ENCODE measurements around the gene RHEX.

RHEX gene

GRCh38 chr1:206039046-206039973, 13.7 kb upstream of the RHEX start:
- H3K4me3 ChIP-seq (ENCODE audit: low read length): no peak overlapping the region
- no peak for TF ChIP-seq CTCF (IDR thresholded peaks at IDR 0.05; ENCODE audit: insufficient read depth, low read depth, low read length, missing control alignments)
- DNase-seq (ENCODE audit: low read depth): no peak

GRCh38 chr1:206040328-206040727, 12.6 kb upstream of the RHEX start:
- no peak for TF ChIP-seq CTCF (IDR thresholded peaks at IDR 0.05; ENCODE audit: insufficient read depth, low read depth, low read length, missing control alignments)
- H3K4me3 ChIP-seq (ENCODE audit: low read length): no peak overlapping the region
- DNase-seq (ENCODE audit: low read depth): no peak

- peak; percentile 84 for DNase-seq (ENCODE audit: low read depth)
- no peak overlapping the region for H3K4me3 ChIP-seq (ENCODE audit: low read length)
- TF ChIP-seq CTCF (IDR thresholded peaks at IDR 0.05; ENCODE audit: insufficient read depth, low read depth, low read length, missing control alignments): no peak
Measured at GRCh38 chr1:206041640-206042039, 11.3 kb upstream of the RHEX start.

DNA sequence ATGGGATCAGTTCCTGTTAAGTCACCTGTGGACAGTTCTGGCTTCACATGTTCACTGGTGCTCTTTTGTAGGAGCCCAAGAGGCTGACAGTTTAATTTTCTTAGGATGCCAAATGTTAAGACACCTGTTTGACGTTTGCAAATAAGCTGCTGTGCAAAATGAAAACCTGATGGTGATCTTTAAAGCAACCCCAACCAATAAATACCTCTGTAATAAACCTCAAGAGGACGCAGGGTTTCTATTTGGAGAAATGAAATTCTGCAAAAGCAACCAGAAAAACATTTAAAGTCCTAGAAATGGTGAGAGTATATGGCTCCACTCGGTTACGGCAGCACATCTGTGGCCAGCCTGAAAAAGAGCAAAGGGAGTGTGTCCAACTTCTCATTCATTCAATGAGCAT, 5.7 kb upstream of the RHEX start:
- H3K4me3 ChIP-seq (ENCODE audit: low read length): no peak overlapping the region
- no peak for TF ChIP-seq CTCF (IDR thresholded peaks at IDR 0.05; ENCODE audit: insufficient read depth, low read depth, low read length, missing control alignments)
- no peak for DNase-seq (ENCODE audit: low read depth)

DNA sequence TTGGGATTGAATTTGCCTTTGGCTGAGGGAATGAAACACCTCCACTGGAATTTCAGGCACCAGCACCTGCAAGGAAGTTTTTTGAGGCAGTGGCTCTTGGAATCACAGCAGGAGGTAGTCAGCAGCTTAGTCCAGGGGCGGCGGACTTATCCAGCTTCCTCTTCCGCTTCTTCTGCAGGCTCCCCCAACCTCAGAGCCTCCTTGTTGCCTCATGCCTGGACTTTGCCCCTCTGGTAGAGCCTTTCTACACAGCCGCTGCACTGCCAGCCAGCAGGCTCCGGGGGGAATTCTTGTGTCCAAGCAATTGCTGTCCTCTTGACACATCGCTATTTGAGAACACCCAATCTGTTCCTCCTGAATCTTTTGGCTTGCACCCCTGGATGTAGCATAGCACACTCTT, 4.4 kb upstream of the RHEX start:
- no peak for TF ChIP-seq CTCF (IDR thresholded peaks at IDR 0.05; ENCODE audit: insufficient read depth, low read depth, low read length, missing control alignments)
- DNase-seq (ENCODE audit: low read depth): no peak
- no peak overlapping the region for H3K4me3 ChIP-seq (ENCODE audit: low read length)

GRCh38 chr1:206049293-206049692, 3.7 kb upstream of the RHEX start:
- TF ChIP-seq CTCF (IDR thresholded peaks at IDR 0.05; ENCODE audit: insufficient read depth, low read depth, low read length, missing control alignments): no peak
- no peak for DNase-seq (ENCODE audit: low read depth)
- no peak overlapping the region for H3K4me3 ChIP-seq (ENCODE audit: low read length)

All from epithelial cell of esophagus (primary cell).